Stimulated activated CD8-positive, alpha-beta memory T cell treated with anti-CD3 and anti-CD28 coated beads, Interleukin-4, amount 100 ng/mL, for 48 hours (primary cell): Measurements from ENCODE around the gene DCST1.
A peak's percentile ranks its signal among the peaks of the same experiment; 100 is the strongest.

Experiments used
- DNase-seq: peaks from one replicate; pipeline ENCODE4 v3.0.0-alpha.2; 2020

The DCST1 gene

GRCh38 chr1:155057788-155058211 lies 24.2 kb downstream of the DCST1 start:
- DNase-seq: no peak

DNA sequence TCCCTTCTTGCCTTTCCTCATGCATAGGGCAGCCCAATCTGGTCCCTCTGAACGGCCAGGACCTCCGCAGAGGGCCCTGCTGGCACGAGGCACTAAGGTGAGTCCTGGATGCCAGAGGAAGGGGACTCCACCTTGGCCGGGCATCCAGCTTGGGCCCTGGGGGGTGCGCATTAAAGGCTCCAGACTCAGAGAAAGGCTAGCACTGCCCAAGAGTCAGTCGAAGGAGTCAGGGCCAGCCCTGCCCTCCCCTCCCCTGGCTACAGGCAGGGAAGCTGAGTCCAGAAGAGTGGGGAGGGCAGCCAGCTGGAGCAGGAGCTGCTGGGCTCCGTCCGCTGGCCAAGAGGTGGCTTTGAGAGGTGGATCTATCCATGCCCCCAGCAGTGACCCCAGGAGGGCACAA lies 27.1 kb downstream of the DCST1 start:
- no peak for DNase-seq

GRCh38 chr1:155061381-155062150 lies 27.9 kb downstream of the DCST1 start:
- peak; percentile 100 for DNase-seq

DNA sequence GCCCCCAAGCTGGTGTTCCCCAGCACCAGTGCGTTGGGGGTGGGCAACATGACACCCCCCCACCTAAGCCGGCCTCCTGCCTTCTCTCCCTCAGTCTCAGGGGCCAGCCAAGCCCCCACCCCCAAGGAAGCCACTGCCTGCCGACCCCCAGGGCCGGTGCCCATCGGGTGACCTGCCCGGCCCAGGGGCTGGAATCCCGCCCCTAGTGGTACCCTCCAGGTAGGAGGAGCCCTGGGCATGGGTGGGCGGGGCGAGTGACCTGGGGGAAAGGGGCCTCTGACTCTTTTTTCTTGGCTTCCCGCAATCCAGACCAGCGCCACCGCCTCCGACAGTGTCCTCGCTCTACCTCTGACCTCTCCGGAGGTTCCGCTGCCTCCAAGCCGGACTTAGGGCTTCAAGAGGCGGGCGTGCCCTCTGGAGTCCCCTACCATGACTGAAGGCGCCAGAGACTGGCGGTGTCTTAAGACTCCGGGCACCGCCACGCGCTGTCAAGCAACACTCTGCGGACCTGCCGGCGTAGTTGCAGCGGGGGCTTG lies 28.6 kb downstream of the DCST1 start:
- no peak for DNase-seq

DNA sequence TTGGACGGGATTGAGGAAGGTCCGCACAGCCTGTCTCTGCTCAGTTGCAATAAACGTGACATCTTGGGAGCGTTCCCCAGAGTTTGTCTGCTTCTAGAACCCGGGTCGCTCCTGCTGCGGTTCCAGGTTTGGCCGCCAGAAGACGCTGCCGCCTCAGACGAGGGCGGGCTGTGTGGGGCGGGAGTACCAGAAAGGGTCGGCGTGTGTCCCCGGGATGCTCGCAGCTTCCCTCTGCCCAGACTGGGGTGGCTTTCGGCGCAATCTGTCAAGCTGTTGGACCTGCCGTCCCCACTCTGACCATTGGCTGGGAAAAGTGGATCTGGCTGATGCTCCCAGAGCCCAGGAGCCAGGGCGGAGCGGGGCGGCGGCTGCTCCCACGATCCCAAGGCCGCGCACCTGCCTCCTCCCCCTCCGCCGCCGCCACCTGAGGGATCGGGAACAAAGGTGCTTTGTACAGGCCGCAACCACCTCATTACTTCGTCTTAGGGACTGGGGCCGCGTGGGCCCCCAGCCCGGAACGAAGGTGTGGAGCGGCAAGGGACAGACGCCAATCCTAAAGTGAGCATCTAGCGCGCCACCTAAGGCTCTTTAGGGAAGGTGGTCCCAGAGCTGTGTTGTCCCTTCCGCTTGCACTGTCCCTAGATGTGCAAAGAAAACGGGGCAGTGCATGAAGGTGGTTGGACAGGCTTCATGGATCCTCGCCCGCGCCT lies 29.2 kb downstream of the DCST1 start:
- DNase-seq: peak; percentile 93

GRCh38 chr1:155063550-155064110 lies 30.0 kb downstream of the DCST1 start, which contains the start of gene EFNA4:
EFNA4 (plus strand) TSS chr1:155063740; CDS start chr1:155063824, 84 bp downstream.
- DNase-seq: peak; percentile 88

DNA sequence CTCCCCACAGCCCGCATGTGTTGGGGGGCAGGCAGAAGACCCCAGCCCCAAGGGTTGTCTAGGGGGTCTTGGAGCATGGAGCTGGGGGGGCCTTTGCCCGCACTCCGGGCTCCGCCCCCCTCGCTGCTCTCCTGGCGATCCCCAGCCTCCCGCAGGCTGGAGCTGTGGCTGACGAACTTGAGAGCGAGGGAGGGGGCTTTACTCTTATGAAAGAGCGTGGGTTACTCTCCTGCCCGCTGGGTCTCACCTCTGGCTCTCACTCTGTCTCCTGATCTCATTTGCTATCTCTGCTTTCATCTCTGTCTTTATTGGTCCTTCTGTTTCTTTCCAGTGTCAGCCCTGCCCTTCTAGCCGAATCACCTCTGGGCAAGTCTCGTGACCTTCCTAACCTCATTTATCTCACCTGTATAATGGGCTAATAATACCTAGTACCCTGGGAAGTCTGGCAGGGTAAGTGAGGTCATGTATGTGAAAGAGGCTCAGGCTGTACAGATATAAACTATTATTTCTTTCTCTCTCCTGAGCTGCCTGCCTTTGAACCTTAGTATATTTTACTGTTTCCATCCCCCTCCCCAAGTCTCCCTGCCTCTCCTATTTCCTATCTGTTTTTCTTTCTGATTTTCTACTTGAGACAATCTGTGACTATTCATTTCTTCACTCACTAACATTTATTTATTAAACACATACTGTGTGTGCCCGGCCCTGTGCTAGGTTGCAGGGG lies 30.6 kb downstream of the DCST1 start:
- DNase-seq: peak; percentile 43

GRCh38 chr1:155064832-155065429 lies 31.3 kb downstream of the DCST1 start:
- no peak for DNase-seq

- DNase-seq: no peak
These were observed 33.2 kb downstream of the DCST1 start for GRCh38 chr1:155066777-155067176.

- DNase-seq: no peak
These were observed 35.0 kb downstream of the DCST1 start for GRCh38 chr1:155068599-155068998.

GRCh38 chr1:155069551-155070157 lies 36.0 kb downstream of the DCST1 start:
- no peak for DNase-seq

DNA sequence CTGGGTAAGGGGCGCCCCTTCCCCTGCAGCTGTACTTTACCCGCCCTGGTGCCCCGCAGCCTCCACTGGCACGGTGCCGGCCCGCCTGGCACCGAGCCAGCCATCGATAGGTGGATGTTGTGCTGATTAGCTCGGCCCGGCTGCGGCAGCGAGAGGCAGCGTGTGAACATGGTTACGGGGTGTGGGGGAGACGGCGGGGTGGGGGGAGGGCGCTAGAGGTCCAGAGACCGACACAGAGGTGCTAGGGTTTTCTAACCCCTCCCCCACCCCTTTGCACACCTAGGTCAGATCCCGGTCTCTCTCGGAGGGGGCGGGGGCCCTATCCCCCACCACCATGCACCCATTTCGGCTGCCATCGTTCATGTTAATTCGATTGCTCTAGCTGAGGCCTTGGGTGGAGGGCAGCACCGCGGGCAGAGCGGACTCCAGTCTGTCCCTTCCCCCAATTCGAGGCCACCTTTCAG lies 36.6 kb downstream of the DCST1 start:
- no peak for DNase-seq

DNA sequence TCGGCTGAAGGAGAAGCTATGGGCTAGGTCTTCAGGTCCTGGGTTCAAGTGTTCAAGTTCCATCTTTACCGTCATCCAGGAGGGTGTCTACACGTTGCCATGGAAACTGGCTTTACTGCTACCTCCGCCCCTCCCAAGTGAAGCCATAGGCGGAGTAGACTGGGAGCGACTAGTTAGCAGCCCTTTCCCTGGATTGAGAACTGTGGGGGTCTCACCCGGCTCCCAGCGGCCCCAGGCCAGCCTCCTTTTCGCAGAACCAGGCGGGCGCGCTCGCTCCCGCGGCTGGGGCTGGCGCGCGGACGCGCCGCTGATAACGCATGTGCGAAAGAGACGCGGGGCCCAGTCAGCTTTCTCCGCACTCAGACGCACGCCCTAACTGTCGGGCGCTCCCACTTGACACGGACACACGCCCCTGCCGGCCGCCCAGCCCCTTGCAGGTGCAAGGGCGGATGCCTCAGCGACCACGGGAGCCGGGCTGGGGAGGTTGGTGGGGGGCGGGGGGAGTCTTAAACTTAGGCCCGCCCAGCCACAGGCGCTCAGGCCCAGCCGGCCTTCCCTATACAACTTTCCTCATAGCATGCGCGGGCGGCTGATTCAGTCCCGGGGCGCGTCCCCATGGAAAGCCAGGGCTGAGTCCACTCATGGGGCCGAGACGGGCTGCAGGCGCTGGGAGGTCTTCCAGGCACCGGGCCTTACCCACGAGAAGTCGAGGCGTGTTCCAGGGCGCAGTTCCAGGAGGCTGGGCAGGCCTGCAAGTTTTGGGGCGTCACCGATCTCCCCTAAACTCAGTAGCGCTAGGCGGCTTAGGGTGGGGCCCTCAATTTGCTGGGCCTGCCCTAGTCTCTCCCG lies 37.3 kb downstream of the DCST1 start:
- peak; percentile 82 for DNase-seq

GRCh38 chr1:155071701-155072100 lies 38.1 kb downstream of the DCST1 start:
- DNase-seq: no peak

- DNase-seq: no peak
These were observed 39.1 kb downstream of the DCST1 start for GRCh38 chr1:155072531-155073289.

DNA sequence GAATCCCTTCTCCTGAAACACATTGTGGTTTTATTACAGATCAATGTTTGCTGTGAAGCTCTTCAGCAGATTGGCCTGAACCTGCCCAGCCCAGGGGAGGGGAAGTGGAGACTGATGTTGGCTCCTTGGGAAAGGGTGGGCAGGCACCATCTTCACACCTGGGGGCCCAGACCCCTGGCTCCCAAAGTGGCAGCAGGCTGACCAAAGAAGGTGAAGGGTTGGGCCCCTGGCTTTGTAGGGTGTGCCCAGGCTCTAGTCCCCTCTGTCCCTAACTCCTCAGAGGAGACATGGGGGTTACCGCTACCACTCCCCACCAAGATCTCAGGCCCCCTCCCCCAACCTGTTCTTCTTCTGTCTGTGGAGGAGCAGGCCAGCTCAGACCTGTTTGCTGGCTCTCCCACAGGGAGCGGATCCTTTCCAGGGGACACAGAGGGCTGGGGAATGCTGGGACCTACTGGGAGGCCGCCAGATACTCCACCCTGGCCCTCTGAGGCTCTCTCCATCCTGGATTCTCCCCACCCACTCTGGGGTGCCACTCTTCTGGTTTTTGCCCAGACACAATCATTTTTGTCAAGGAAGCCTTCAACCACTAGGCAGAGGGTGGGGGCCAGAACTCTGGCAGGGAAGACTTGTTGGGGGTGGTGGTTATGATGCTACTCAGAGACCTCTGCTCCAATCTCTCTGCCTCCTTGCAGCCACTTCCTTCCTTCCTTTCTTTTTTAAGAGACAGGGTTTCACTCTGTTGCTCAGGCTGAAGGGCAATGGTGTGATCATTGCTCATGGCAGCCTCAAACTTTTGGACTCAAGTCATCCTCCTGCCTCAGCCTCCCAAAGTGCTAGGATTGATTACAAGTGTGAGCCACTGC lies 40.0 kb downstream of the DCST1 start:
- DNase-seq: no peak

GRCh38 chr1:155075535-155075934 lies 41.9 kb downstream of the DCST1 start:
- DNase-seq: no peak

DNA sequence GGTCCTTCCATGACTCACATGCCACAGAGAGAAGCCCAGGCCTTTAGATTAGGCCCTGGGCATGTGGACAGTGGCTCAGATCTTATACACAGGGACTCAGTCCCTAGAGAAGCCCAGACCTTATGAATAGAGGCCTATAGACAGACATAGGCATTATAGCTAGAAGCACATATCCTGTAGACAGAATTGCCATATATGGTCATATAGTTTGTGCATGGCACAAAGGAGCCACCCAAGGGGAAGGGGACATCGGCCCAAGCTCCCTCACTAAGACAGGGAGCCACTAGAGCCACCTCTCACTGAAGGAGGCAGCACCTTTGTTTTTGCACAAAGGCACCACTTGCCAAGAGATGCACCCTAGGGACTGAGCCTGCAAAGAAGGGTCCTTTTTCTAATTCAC lies 42.7 kb downstream of the DCST1 start:
- DNase-seq: no peak

DNA sequence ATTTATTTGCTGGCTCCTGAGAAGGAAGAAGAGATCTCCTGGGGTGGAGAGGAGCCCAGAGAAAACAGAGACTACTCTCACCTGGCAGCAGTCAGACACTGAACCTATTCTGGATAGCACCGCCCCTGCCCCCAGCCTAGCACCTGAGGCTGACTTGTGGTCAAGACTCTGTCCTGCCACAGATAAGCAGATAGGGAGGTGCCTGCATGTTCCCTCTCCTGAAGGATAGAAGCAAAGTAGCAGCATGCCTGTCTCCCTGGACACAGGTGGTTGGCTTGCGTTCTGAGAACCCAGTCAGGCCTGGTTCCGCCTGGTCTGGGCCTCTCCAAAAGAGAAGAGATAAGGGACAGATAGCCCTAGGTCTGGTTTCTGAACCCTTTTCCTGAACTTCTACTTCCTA lies 43.7 kb downstream of the DCST1 start:
- no peak for DNase-seq
